IMR-90 (cell line): ENCODE measurements around the gene CGNL1. TPM values are rescaled to one million over a fixed set of nuclear protein-coding genes. Genes with fewer than 3 reads are reported as not detected.

Source experiments
- ATAC-seq: fragments of 200-7000 bp; cut with Tn5 transposase; 2 replicates; pipeline ENCODE4 v1.9.1; 2020; ENCODE audit warnings: low read depth, mild to moderate bottlenecking, moderate library complexity
- BruUV-seq: library from RNA; stranded (reverse); fragments of 400-500 nt; replicated peaks from 2 replicates; lab custom pipeline; 2021; lab: Mats Ljungman, UMichigan
- CTCF ChIA-PET: fragments of 300-600 bp; formaldehyde crosslinking; extraction: SDS; loops from one replicate; lab custom pipeline; 2021; ENCODE audit warnings: antibody characterized with exemption; lab: Yijun Ruan, JAX
- POLR2A ChIA-PET: fragments of 300-600 bp; sonication (Branson Sonifier 250); formaldehyde crosslinking; loops from one replicate; lab custom pipeline; 2022; ENCODE audit warnings: antibody characterized with exemption; ENCODE audit not compliant: unreplicated experiment; lab: Charles Lee
- DNase-seq: peaks from one replicate; pipeline ENCODE4 v3.0.0; 2013
- H2AFZ ChIP-seq: replicated peaks from 2 replicates; pipeline ENCODE3; 2013; ENCODE audit warnings: low read length, mild to moderate bottlenecking; ENCODE audit not compliant: poor library complexity
- H2AK5ac ChIP-seq: 2 replicates; pipeline ENCODE4 v1.6.1; 2013; ENCODE audit warnings: low read depth, low read length, inconsistent platforms
- H2AK9ac ChIP-seq: replicated peaks from 2 replicates; pipeline ENCODE3; 2013; ENCODE audit warnings: mild to moderate bottlenecking, low read depth, low read length, moderate library complexity; ENCODE audit not compliant: poor library complexity
- H2BK120ac ChIP-seq: 2 replicates; pipeline ENCODE4 v1.6.1; 2013; ENCODE audit warnings: low read depth, low read length, inconsistent platforms
- H2BK15ac ChIP-seq: 3 replicates; pipeline ENCODE4 v1.6.1; 2013; ENCODE audit warnings: low read depth, low read length, inconsistent platforms
- H2BK20ac ChIP-seq: 2 replicates; pipeline ENCODE4 v1.6.1; 2013; ENCODE audit warnings: low read depth, mild to moderate bottlenecking, inconsistent platforms, low read length, moderate library complexity
- H2BK5ac ChIP-seq: 2 replicates; pipeline ENCODE4 v1.6.1; 2013; ENCODE audit warnings: mild to moderate bottlenecking, low read depth, low read length, inconsistent platforms; ENCODE audit not compliant: poor library complexity, severe bottlenecking
- H3K14ac ChIP-seq: replicated peaks from 2 replicates; pipeline ENCODE4 v1.6.1; 2013; ENCODE audit warnings: low read depth, low read length, inconsistent platforms
- H3K18ac ChIP-seq: 2 replicates; pipeline ENCODE4 v1.6.1; 2013; ENCODE audit warnings: low read depth, low read length, control low read depth
- H3K23ac ChIP-seq: 2 replicates; pipeline ENCODE4 v1.6.1; 2013; ENCODE audit warnings: low read depth, low read length, inconsistent platforms
- H3K27ac ChIP-seq: 2 replicates; pipeline ENCODE4 v1.5.1; 2013; ENCODE audit warnings: mild to moderate bottlenecking, control low read depth, low read length; ENCODE audit not compliant: insufficient read depth
- H3K27me3 ChIP-seq: 2 replicates; pipeline ENCODE4 v1.6.1; 2013; ENCODE audit warnings: low read length; ENCODE audit not compliant: control insufficient read depth, insufficient read depth
- H3K36me3 ChIP-seq: 2 replicates; pipeline ENCODE4 v1.6.1; 2013; ENCODE audit warnings: low read length, mixed read lengths; ENCODE audit not compliant: control insufficient read depth, insufficient read depth
- H3K4ac ChIP-seq: 2 replicates; pipeline ENCODE4 v1.6.1; 2013; ENCODE audit warnings: low read depth, low read length, inconsistent platforms
- H3K4me1 ChIP-seq: 2 replicates; pipeline ENCODE4 v1.6.1; 2013; ENCODE audit warnings: low read length, mixed read lengths; ENCODE audit not compliant: control insufficient read depth, insufficient read depth
- H3K4me2 ChIP-seq: 2 replicates; pipeline ENCODE4 v1.6.1; 2013; ENCODE audit warnings: low read depth, mild to moderate bottlenecking, control low read depth, low read length, moderate library complexity
- H3K4me3 ChIP-seq: 2 replicates; pipeline ENCODE4 v1.5.1; 2013; ENCODE audit warnings: low read depth, mild to moderate bottlenecking, control low read depth, low read length, moderate library complexity; ENCODE audit not compliant: insufficient read depth
- H3K56ac ChIP-seq: 2 replicates; pipeline ENCODE4 v1.6.1; 2013; ENCODE audit warnings: low read length, inconsistent platforms; ENCODE audit not compliant: insufficient read depth; ENCODE audit errors: extremely low read depth
- H3K79me1 ChIP-seq, 2 experiments: 2 replicates each; pipeline ENCODE4 v1.6.1; 2013; ENCODE audit warnings: low read length in 2 of 2, inconsistent platforms in 1 of 2, low read depth in 1 of 2
- H3K9ac ChIP-seq: 2 replicates; pipeline ENCODE4 v1.6.1; 2013; ENCODE audit warnings: low read depth, low read length, control low read depth
- H3K9me1 ChIP-seq: 2 replicates; pipeline ENCODE4 v1.6.1; 2013; ENCODE audit warnings: low read length, inconsistent platforms; ENCODE audit not compliant: insufficient read depth
- H3K9me3 ChIP-seq: 2 replicates; pipeline ENCODE4 v1.6.1; 2013; ENCODE audit warnings: low read length; ENCODE audit not compliant: control insufficient read depth, insufficient read depth
- H4K20me1 ChIP-seq: 2 replicates; pipeline ENCODE4 v1.6.1; 2013; ENCODE audit warnings: low read length, inconsistent platforms; ENCODE audit not compliant: insufficient read depth
- H4K5ac ChIP-seq: 2 replicates; pipeline ENCODE4 v1.6.1; 2013; ENCODE audit warnings: mild to moderate bottlenecking, low read depth, low read length, control low read depth
- H4K8ac ChIP-seq, 2 experiments: 2 replicates each; pipeline ENCODE4 v1.6.1; 2013; ENCODE audit warnings: low read depth in 2 of 2, low read length in 2 of 2, control low read depth in 1 of 2, inconsistent platforms in 1 of 2
- H4K91ac ChIP-seq: 2 replicates; pipeline ENCODE4 v1.6.1; 2013; ENCODE audit warnings: low read depth, low read length, inconsistent platforms; ENCODE audit not compliant: insufficient read depth
- CTCF ChIP-seq: conservative IDR thresholded peaks from 2 replicates; pipeline ENCODE4 v1.5.1; 2012; ENCODE audit warnings: mild to moderate bottlenecking, low read depth, low read length, improper control_type of control experiment
- MAFK ChIP-seq: IDR thresholded peaks from 2 replicates; pipeline ENCODE4 v1.6.1; 2012; ENCODE audit warnings: low read depth, low read length, improper control_type of control experiment
- POLR2A ChIP-seq: IDR thresholded peaks from 2 replicates; pipeline ENCODE4 v1.6.1; 2012; ENCODE audit warnings: mild to moderate bottlenecking, low read depth, low read length
- RAD21 ChIP-seq: IDR thresholded peaks from 2 replicates; pipeline ENCODE4 v1.6.1; 2012; ENCODE audit warnings: low read length, improper control_type of control experiment
- RCOR1 ChIP-seq: IDR thresholded peaks from 2 replicates; pipeline ENCODE4 v1.6.1; 2012; ENCODE audit warnings: mild to moderate bottlenecking, low read length, improper control_type of control experiment; ENCODE audit not compliant: insufficient replicate concordance
- SMC3 ChIP-seq: fragments of 150-350 bp; IDR thresholded peaks from 2 replicates; pipeline ENCODE4 v1.6.1; 2016; ENCODE audit warnings: low read depth, mild to moderate bottlenecking, antibody characterized with exemption, low read length, moderate library complexity
- WGBS, 2 experiments: methylation state at CpG; one replicate each; pipeline versions ENCODE4 v1.1.5 to v1.1.7; 2013; ENCODE audit warnings: missing lambda C conversion rate in 2 of 2; ENCODE audit not compliant: insufficient read length in 1 of 2; ENCODE audit errors: extremely low coverage in 2 of 2; 5-methylcytosine and 5-hydroxymethylcytosine counted together
- dilution Hi-C: fragments of 300-500 bp; cut with HindIII; formaldehyde crosslinking; loops from one replicate; pipeline ENCODE4 v1.14.3; 2018; ENCODE audit warnings: low sequenced_read_pairs; ENCODE audit not compliant: unreplicated experiment
- in situ Hi-C: fragments of 300-500 bp; cut with MboI; formaldehyde crosslinking; loops from 3 replicates; pipeline ENCODE4 v1.14.3; 2019; ENCODE audit warnings: low sequenced_read_pairs, inconsistent platforms, mixed read lengths
- intact Hi-C: fragments of 100-400 bp; cut with micrococcal nuclease; formaldehyde crosslinking; loops from 2 replicates; pipeline ENCODE4 v1.10.0; 2022
- polyA plus RNA-seq, 3 experiments: library from polyadenylated mRNA; depleted of rRNA; stranded (reverse); fragments of >200 nt; gene quantifications; 2 replicates each; pipeline ENCODE4 v1.2.3, GENCODE V29; 2012; ENCODE audit warnings: low replicate concordance in 1 of 3
- total RNA-seq: library from RNA; depleted of rRNA; stranded (reverse); fragments of >200 nt; gene quantifications from 2 replicates; pipeline ENCODE4 v1.2.3, GENCODE V29; 2012

Gene CGNL1
- total and polyA plus RNA-seq, 2 of the 4 experiments (the other 2 are of a cell fraction), result 0.07 to 0.18 TPM

- Histone ChIP-seq H4K20me1 (no peaks in the 10 kb centered on the region), H2BK20ac (no peak overlapping the region), H4K91ac (no peak overlapping the region), H3K27ac (no peak overlapping the region), H3K18ac (no peak overlapping the region), H2AK5ac (no peak overlapping the region), H2AK9ac (no peak overlapping the region), H2BK120ac (no peak overlapping the region), H3K79me1 (no peaks in the 10 kb centered on the region), H3K14ac (no peak overlapping the region), H4K5ac (no peak overlapping the region), H2AFZ (peak overlapping the region; percentile 59), H3K4me2 (no peak overlapping the region), H4K8ac (no peak overlapping the region), H3K56ac (no peak overlapping the region), H3K4ac (no peak overlapping the region), H3K4me1 (no peaks in the 10 kb centered on the region), H3K9ac (no peak overlapping the region), H3K36me3 (no peaks in the 10 kb centered on the region), H3K27me3 (peaks cover 2% of the 10 kb centered on the region; the same call in 1 of the 2 replicates), H3K4me3 (no peak overlapping the region), H3K9me1 (no peaks in the 10 kb centered on the region), H2BK5ac (no peak overlapping the region), H3K23ac (no peak overlapping the region), H3K9me3 (no peaks in the 10 kb centered on the region), H2BK15ac (no peak overlapping the region)
- in situ Hi-C loops, result loop anchor here (5.0 kb wide), 1 partner anchor 187 kb away; no protein-coding TSS in a partner anchor
- ChIA-PET POLR2A (interaction anchor here (0.9 kb wide), 1 partner anchor 187 kb away, joined by 10 read pairs; no protein-coding TSS in a partner anchor), CTCF (interaction anchor here (0.5 to 4.9 kb wide), 18 partner anchors 19 to 309 kb away, joined by 3 to 74 read pairs (median 4); no protein-coding TSS in a partner anchor)
- intact Hi-C loops, result loop anchor here (1.0 to 10.0 kb wide), 5 partner anchors 122 to 842 kb away; no protein-coding TSS in a partner anchor
- dilution Hi-C loops, result loop anchor here (25.0 kb wide), 1 partner anchor 197 kb away; no protein-coding TSS in a partner anchor
- DNase-seq (peak; percentile 65), ATAC-seq (peak; percentile 91)
- BruUV-seq, result no TSS peak
- TF ChIP-seq SMC3 (peak; percentile 93), POLR2A (peak; percentile 47; the same call in 1 of the 2 replicates), CTCF (peak; percentile 96), MAFK (no peak), RAD21 (peak; percentile 99), RCOR1 (no peak)
- WGBS, 2 experiments, result no CpG with 5 or more reads among the region's 5 CpGs
Measured at GRCh38 chr15:57340682-57341259, 35.5 kb upstream of the CGNL1 start.
